ENCODE measurements around the gene TMEM134. TPM values are rescaled to one million over a fixed set of nuclear protein-coding genes. Genes with fewer than 3 reads are reported as not detected.
"Not testable (repeated sequence)": the region's sequence is repeated elsewhere in the genome, so short reads cannot be mapped to it uniquely, and the experiment has no call there.

The TMEM134 gene
- total RNA-seq, 2 experiments from 2014 or later: 26.8 to 76.9 TPM

DNA sequence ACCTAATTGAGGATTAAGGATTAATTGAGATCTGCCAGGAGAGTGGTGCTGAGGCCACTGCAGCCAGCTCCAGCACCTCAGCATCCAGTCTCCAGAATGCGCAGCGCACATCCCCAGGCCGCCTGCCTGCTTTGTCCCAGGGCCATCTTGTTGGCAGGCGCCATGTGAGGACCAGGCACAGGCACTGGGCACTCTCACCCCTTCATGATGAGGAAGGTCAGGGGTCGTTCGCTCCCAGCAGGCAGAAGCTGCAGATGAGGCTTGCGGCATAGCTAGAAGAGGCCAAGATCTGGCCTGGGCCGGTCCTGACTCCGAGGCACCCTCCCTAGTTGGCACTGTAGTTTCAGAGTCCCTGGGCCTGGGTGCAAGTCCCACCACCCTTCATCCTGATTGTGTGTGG lies 47.8 kb upstream of the TMEM134 start:
- Histone ChIP-seq H3K79me2 (ENCODE audit: insufficient read depth, low read depth, low read length) (no peaks in the 10 kb centered on the region), H3K36me3 (ENCODE audit: insufficient read depth, low read length) (no peaks in the 10 kb centered on the region), H3K9me3 (ENCODE audit: low read length) (no peaks in the 10 kb centered on the region), H3K4me1 (ENCODE audit: insufficient read depth, low read length, poor library complexity, severe bottlenecking) (no peaks in the 10 kb centered on the region), H4K20me1 (ENCODE audit: insufficient read depth, low read length) (no peaks in the 10 kb centered on the region), H3K4me3 (ENCODE audit: low read depth, low read length, poor library complexity, severe bottlenecking) (no peak overlapping the region), H3K27ac (ENCODE audit: low read depth, low read length, poor library complexity, severe bottlenecking) (no peak overlapping the region), H3K9me2 (ENCODE audit: insufficient read depth, low read length) (no peaks in the 10 kb centered on the region), H3K4me2 (ENCODE audit: low read length) (no peak overlapping the region), H2AFZ (ENCODE audit: low read length) (no peak overlapping the region)
- intact Hi-C loops (cut with micrococcal nuclease; ENCODE audit: unreplicated experiment): no loop called here
- CTCF ChIA-PET (ENCODE audit: unreplicated experiment): no interaction called here
- no peak for TF ChIP-seq EZH2phosphoT487 (IDR thresholded peaks at IDR 0.05; ENCODE audit: borderline replicate concordance, low read depth, low read length)
- TF ChIP-seq, protein P1, sequence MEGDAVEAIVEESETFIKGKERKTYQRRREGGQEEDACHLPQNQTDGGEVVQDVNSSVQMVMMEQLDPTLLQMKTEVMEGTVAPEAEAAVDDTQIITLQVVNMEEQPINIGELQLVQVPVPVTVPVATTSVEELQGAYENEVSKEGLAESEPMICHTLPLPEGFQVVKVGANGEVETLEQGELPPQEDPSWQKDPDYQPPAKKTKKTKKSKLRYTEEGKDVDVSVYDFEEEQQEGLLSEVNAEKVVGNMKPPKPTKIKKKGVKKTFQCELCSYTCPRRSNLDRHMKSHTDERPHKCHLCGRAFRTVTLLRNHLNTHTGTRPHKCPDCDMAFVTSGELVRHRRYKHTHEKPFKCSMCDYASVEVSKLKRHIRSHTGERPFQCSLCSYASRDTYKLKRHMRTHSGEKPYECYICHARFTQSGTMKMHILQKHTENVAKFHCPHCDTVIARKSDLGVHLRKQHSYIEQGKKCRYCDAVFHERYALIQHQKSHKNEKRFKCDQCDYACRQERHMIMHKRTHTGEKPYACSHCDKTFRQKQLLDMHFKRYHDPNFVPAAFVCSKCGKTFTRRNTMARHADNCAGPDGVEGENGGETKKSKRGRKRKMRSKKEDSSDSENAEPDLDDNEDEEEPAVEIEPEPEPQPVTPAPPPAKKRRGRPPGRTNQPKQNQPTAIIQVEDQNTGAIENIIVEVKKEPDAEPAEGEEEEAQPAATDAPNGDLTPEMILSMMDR (conservative IDR thresholded peaks at IDR 0.05; ENCODE audit: low read length): no peak
- DNase-seq (ENCODE audit: low spot score): no peak
- POLR2A ChIA-PET: no interaction called here
- BruUV-seq (replicated peaks): no TSS peak

DNA sequence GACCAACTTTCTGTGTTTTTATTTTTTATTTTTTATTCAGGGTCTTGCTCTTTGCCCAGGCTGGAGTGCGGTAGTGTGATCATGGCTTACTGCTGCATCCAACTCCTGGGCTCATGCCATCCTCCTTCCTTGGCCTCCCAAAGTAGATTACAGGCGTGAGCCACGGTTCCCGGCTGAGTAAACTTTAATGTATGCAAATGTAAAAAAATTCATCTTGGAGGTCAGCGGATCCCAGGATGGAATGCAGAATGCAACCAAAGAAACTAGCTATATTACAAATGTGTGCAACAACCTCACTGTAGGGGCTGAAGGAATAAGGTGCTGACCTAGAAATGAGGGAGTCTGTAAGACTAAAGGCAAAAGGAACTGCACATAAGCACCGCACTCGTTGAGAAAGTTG lies 45.1 kb upstream of the TMEM134 start:
- no peak for DNase-seq (ENCODE audit: low spot score)
- ChIA-PET CTCF (ENCODE audit: unreplicated experiment) (no interaction called here), POLR2A (interaction anchor here (0.7 kb wide), 1 partner anchor 23 kb away, joined by 3 read pairs; no protein-coding TSS in a partner anchor)
- Histone ChIP-seq H3K79me2 (ENCODE audit: insufficient read depth, low read depth, low read length) (no peaks in the 10 kb centered on the region), H3K4me1 (ENCODE audit: insufficient read depth, low read length, poor library complexity, severe bottlenecking) (peaks cover 1% of the 10 kb centered on the region), H3K9me2 (ENCODE audit: insufficient read depth, low read length) (no peaks in the 10 kb centered on the region), H4K20me1 (ENCODE audit: insufficient read depth, low read length) (no peaks in the 10 kb centered on the region), H3K9me3 (ENCODE audit: low read length) (no peaks in the 10 kb centered on the region), H2AFZ (ENCODE audit: low read length) (no peak overlapping the region), H3K4me3 (ENCODE audit: low read depth, low read length, poor library complexity, severe bottlenecking) (no peak overlapping the region), H3K27ac (ENCODE audit: low read depth, low read length, poor library complexity, severe bottlenecking) (no peak overlapping the region), H3K36me3 (ENCODE audit: insufficient read depth, low read length) (no peaks in the 10 kb centered on the region), H3K4me2 (ENCODE audit: low read length) (no peak overlapping the region)
- intact Hi-C loops (cut with micrococcal nuclease; ENCODE audit: unreplicated experiment): no loop called here
- TF ChIP-seq, protein P1 (conservative IDR thresholded peaks at IDR 0.05; ENCODE audit: low read length): no peak
- no peak for TF ChIP-seq EZH2phosphoT487 (IDR thresholded peaks at IDR 0.05; ENCODE audit: borderline replicate concordance, low read depth, low read length)
- no TSS peak for BruUV-seq (replicated peaks)

DNA sequence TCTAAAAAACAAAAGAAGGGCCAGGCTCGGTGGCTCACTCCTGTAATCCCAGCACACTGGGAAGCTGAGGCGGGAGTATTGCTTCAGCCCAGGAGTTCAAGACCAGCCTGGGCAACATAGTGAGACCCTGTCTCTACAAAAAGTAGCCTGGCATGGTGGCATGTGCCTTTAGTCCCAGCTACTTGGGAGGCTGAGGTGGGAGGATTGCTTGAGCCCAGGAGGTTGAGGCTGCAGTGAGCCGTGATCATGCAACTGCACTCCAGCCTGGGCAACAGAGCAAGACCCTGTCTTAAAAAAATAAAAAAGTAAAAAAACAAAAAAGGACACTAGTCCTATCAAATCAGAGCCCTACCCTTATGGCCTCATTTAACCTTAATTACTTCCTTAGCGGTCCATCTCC lies 42.5 kb upstream of the TMEM134 start:
- H4K20me1 ChIP-seq (ENCODE audit: insufficient read depth, low read length); CTCF ChIA-PET (ENCODE audit: unreplicated experiment); BruUV-seq (replicated peaks); H3K4me3 ChIP-seq (ENCODE audit: low read depth, low read length, poor library complexity, severe bottlenecking); H2AFZ ChIP-seq (ENCODE audit: low read length); H3K4me2 ChIP-seq (ENCODE audit: low read length); H3K36me3 ChIP-seq (ENCODE audit: insufficient read depth, low read length); H3K27ac ChIP-seq (ENCODE audit: low read depth, low read length, poor library complexity, severe bottlenecking); DNase-seq (ENCODE audit: low spot score); H3K9me2 ChIP-seq (ENCODE audit: insufficient read depth, low read length); intact Hi-C loops (cut with micrococcal nuclease; ENCODE audit: unreplicated experiment); H3K9me3 ChIP-seq (ENCODE audit: low read length); POLR2A ChIA-PET: not testable (repeated sequence)
- peaks cover 11% of the 10 kb centered on the region for H3K79me2 ChIP-seq (ENCODE audit: insufficient read depth, low read depth, low read length)
- H3K4me1 ChIP-seq (ENCODE audit: insufficient read depth, low read length, poor library complexity, severe bottlenecking): peaks cover 16% of the 10 kb centered on the region

All from OCI-LY7 (cell line).